Measurements from ENCODE around the gene CARS1. TPM values are rescaled to one million over a fixed set of nuclear protein-coding genes. Genes with fewer than 3 reads are reported as not detected.

CARS1 gene
- total RNA-seq, 1 experiment from 2014 or later: 67.6 TPM

GRCh38 chr11:3085052-3085451 lies 27.8 kb upstream of the CARS1 start:
- Mint-ChIP-seq H3K36me3 (ENCODE audit: insufficient read depth, unreplicated experiment) (peaks cover 4% of the 10 kb centered on the region), H3K27me3 (ENCODE audit: unreplicated experiment) (peaks cover 43% of the 10 kb centered on the region), H3K27ac (ENCODE audit: unreplicated experiment) (no peak overlapping the region), H3K4me1 (ENCODE audit: low read depth, unreplicated experiment) (peaks cover 16% of the 10 kb centered on the region), H3K9me3 (ENCODE audit: low read depth, unreplicated experiment) (no peaks in the 10 kb centered on the region), H3K4me3 (ENCODE audit: low read depth, unreplicated experiment) (no peak overlapping the region)
- no peak for TF ChIP-seq CTCF (IDR thresholded peaks at IDR 0.05; ENCODE audit: unreplicated experiment)
- no peak for DNase-seq
- no TSS peak for BruUV-seq (replicated peaks)
- intact Hi-C loops (cut with micrococcal nuclease; ENCODE audit: unreplicated experiment): no loop called here
- CTCF ChIA-PET: interaction anchor here (1.3 kb wide), 1 partner anchor 156 kb away, joined by 5 read pairs; the partner anchor contains the start of gene PHLDA2

- peaks cover 12% of the 10 kb centered on the region for H3K4me1 Mint-ChIP-seq (ENCODE audit: low read depth, unreplicated experiment)
- H3K27ac Mint-ChIP-seq (ENCODE audit: unreplicated experiment): no peak overlapping the region
- CTCF ChIA-PET: no interaction called here
- peaks cover 43% of the 10 kb centered on the region for H3K27me3 Mint-ChIP-seq (ENCODE audit: unreplicated experiment)
- no TSS peak for BruUV-seq (replicated peaks)
- peaks cover 4% of the 10 kb centered on the region for H3K36me3 Mint-ChIP-seq (ENCODE audit: insufficient read depth, unreplicated experiment)
- no peak for TF ChIP-seq CTCF (IDR thresholded peaks at IDR 0.05; ENCODE audit: unreplicated experiment)
- H3K9me3 Mint-ChIP-seq (ENCODE audit: low read depth, unreplicated experiment): no peaks in the 10 kb centered on the region
- no peak overlapping the region for H3K4me3 Mint-ChIP-seq (ENCODE audit: low read depth, unreplicated experiment)
- intact Hi-C loops (cut with micrococcal nuclease; ENCODE audit: unreplicated experiment): no loop called here
- DNase-seq: no peak
These were observed 26.1 kb upstream of the CARS1 start for GRCh38 chr11:3083321-3083720.

GRCh38 chr11:3081386-3081751 lies 24.1 kb upstream of the CARS1 start:
- peaks cover 7% of the 10 kb centered on the region for H3K4me1 Mint-ChIP-seq (ENCODE audit: low read depth, unreplicated experiment)
- no TSS peak for BruUV-seq (replicated peaks)
- no peaks in the 10 kb centered on the region for H3K9me3 Mint-ChIP-seq (ENCODE audit: low read depth, unreplicated experiment)
- H3K4me3 Mint-ChIP-seq (ENCODE audit: low read depth, unreplicated experiment): no peak overlapping the region
- H3K36me3 Mint-ChIP-seq (ENCODE audit: insufficient read depth, unreplicated experiment): no peaks in the 10 kb centered on the region
- H3K27me3 Mint-ChIP-seq (ENCODE audit: unreplicated experiment): peaks cover 43% of the 10 kb centered on the region
- H3K27ac Mint-ChIP-seq (ENCODE audit: unreplicated experiment): no peak overlapping the region
- no peak for DNase-seq
- TF ChIP-seq CTCF (IDR thresholded peaks at IDR 0.05; ENCODE audit: unreplicated experiment): no peak
- intact Hi-C loops (cut with micrococcal nuclease; ENCODE audit: unreplicated experiment): no loop called here
- CTCF ChIA-PET: no interaction called here

GRCh38 chr11:3080733-3081385 lies 23.6 kb upstream of the CARS1 start:
- CTCF ChIA-PET: no interaction called here
- H3K4me1 Mint-ChIP-seq (ENCODE audit: low read depth, unreplicated experiment): peaks cover 7% of the 10 kb centered on the region
- intact Hi-C loops (cut with micrococcal nuclease; ENCODE audit: unreplicated experiment): no loop called here
- no peaks in the 10 kb centered on the region for H3K36me3 Mint-ChIP-seq (ENCODE audit: insufficient read depth, unreplicated experiment)
- TF ChIP-seq CTCF (IDR thresholded peaks at IDR 0.05; ENCODE audit: unreplicated experiment): no peak
- peaks cover 40% of the 10 kb centered on the region for H3K27me3 Mint-ChIP-seq (ENCODE audit: unreplicated experiment)
- BruUV-seq (replicated peaks): no TSS peak
- H3K4me3 Mint-ChIP-seq (ENCODE audit: low read depth, unreplicated experiment): no peak overlapping the region
- H3K27ac Mint-ChIP-seq (ENCODE audit: unreplicated experiment): no peak overlapping the region
- DNase-seq: no peak
- no peaks in the 10 kb centered on the region for H3K9me3 Mint-ChIP-seq (ENCODE audit: low read depth, unreplicated experiment)
